MM.1S (cell line): ENCODE data around the gene RUSF1.

Experiments
- CTCF ChIP-seq: fragments of 300-600 bp; sonication (generic); IDR thresholded peaks from 2 replicates; pipeline ENCODE4 v1.5.1; 2016; ENCODE audit warnings: antibody characterized with exemption, low read length, mixed read lengths
- EZH2phosphoT487 ChIP-seq: fragments of 300-600 bp; sonication (generic); IDR thresholded peaks from 2 replicates; pipeline ENCODE4 v1.6.1; 2018; ENCODE audit warnings: antibody characterized with exemption, low read length

DNA sequence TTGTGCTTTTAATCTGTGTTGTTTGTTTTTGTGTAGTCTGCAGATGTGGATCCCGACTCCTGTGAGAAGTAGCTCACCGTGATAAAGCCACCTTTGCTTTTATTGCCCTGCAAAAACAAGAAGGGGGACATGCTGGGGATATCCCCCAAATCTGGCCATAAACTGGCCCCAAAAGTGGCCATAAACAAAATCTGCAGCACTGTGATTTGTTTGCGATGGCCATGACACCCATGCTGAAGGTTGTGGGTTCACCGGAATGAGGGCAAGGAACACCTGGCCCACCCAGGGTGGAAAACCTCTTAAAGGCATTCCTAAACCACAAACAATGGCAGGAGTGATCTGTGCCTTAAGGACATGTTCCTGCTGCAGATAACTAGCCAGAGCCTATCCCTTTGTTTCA is 34.6 kb upstream of the RUSF1 start:
- TF ChIP-seq CTCF (no peak), EZH2phosphoT487 (no peak)
